ENCODE results near the gene TNKS2. TPM values are rescaled to one million over a fixed set of nuclear protein-coding genes. Genes with fewer than 3 reads are reported as not detected.

Gene TNKS2
- total and polyA plus RNA-seq, 2 of the 13 experiments (the other 11 are each of a cell fraction or from before 2014, with no cell fraction given) = 15.2 to 19.4 TPM

DNA sequence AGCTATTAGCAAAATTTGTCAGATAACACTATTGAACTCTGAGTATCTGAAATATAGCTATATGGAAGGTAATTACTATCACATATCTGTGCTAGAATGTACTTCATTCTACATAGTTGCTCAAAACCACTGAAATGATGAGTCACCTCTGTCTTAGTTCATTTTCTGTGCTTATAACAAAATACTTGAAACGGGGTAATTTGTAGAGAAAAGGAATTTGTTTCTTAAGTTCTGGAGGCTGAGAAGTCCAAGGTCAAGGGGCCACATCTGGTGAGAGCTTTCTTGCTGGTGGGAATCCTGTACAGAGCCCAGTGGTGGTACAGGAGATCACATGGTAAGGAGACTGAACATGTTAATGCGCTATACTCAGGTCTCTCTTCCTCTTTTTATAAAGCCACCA lies 41.9 kb upstream of the TNKS2 start:
- ChIA-PET CTCF (ENCODE audit: low intra/inter-chr PET ratio, low total read pairs) (no interaction called here), POLR2A (interaction anchor here (0.5 kb wide), 1 partner anchor 162 kb away, joined by 3 read pairs; no protein-coding TSS in a partner anchor)
- ATAC-seq (no peak), FAIRE-seq (no peak), DNase-seq (ENCODE audit: low spot score) (no peak)
- no TSS peak for BruUV-seq (replicated peaks)
- no peaks in the 10 kb centered on the region for H3K9me3 ChIP-seq (ENCODE audit: low read length)
- H3K27me3 ChIP-seq (ENCODE audit: control insufficient read depth in 1 of 2, insufficient read depth in 2 of 2, low read length in 2 of 2) = no peaks in the 10 kb centered on the region; a peak in 1 of 5 replicates
- H3K4me2 ChIP-seq (ENCODE audit: low read depth, low read length) = no peak overlapping the region
- no peaks in the 10 kb centered on the region for H3K36me3 ChIP-seq (replicated peaks in 1 of 2; ENCODE audit: control insufficient read depth in 1 of 2, insufficient read depth in 2 of 2, low read length in 2 of 2)
- no peak overlapping the region for H3K9ac ChIP-seq (ENCODE audit: insufficient read depth, low read depth, low read length)
- intact Hi-C loops (cut with micrococcal nuclease; ENCODE audit: unreplicated experiment) (no loop called here), in situ Hi-C loops (cut with HindIII; ENCODE audit: extremely low pct_ligation_motif_present, low pct_unique_long_range_greater_than_20kb) (loop anchor here (5.0 kb wide), 1 partner anchor 151 kb away; the partner anchor contains the start of gene FGFBP3)
- 12% methylated on average over 2 of the region's 2 CpGs for WGBS (ENCODE audit: low lambda C conversion rate)
- no peak overlapping the region for H3K4me3 ChIP-seq (replicated peaks in 1 of 3; ENCODE audit: insufficient read depth in 1 of 3, low read depth in 2 of 3, low read length in 3 of 3)
- TF ChIP-seq, protein P1, sequence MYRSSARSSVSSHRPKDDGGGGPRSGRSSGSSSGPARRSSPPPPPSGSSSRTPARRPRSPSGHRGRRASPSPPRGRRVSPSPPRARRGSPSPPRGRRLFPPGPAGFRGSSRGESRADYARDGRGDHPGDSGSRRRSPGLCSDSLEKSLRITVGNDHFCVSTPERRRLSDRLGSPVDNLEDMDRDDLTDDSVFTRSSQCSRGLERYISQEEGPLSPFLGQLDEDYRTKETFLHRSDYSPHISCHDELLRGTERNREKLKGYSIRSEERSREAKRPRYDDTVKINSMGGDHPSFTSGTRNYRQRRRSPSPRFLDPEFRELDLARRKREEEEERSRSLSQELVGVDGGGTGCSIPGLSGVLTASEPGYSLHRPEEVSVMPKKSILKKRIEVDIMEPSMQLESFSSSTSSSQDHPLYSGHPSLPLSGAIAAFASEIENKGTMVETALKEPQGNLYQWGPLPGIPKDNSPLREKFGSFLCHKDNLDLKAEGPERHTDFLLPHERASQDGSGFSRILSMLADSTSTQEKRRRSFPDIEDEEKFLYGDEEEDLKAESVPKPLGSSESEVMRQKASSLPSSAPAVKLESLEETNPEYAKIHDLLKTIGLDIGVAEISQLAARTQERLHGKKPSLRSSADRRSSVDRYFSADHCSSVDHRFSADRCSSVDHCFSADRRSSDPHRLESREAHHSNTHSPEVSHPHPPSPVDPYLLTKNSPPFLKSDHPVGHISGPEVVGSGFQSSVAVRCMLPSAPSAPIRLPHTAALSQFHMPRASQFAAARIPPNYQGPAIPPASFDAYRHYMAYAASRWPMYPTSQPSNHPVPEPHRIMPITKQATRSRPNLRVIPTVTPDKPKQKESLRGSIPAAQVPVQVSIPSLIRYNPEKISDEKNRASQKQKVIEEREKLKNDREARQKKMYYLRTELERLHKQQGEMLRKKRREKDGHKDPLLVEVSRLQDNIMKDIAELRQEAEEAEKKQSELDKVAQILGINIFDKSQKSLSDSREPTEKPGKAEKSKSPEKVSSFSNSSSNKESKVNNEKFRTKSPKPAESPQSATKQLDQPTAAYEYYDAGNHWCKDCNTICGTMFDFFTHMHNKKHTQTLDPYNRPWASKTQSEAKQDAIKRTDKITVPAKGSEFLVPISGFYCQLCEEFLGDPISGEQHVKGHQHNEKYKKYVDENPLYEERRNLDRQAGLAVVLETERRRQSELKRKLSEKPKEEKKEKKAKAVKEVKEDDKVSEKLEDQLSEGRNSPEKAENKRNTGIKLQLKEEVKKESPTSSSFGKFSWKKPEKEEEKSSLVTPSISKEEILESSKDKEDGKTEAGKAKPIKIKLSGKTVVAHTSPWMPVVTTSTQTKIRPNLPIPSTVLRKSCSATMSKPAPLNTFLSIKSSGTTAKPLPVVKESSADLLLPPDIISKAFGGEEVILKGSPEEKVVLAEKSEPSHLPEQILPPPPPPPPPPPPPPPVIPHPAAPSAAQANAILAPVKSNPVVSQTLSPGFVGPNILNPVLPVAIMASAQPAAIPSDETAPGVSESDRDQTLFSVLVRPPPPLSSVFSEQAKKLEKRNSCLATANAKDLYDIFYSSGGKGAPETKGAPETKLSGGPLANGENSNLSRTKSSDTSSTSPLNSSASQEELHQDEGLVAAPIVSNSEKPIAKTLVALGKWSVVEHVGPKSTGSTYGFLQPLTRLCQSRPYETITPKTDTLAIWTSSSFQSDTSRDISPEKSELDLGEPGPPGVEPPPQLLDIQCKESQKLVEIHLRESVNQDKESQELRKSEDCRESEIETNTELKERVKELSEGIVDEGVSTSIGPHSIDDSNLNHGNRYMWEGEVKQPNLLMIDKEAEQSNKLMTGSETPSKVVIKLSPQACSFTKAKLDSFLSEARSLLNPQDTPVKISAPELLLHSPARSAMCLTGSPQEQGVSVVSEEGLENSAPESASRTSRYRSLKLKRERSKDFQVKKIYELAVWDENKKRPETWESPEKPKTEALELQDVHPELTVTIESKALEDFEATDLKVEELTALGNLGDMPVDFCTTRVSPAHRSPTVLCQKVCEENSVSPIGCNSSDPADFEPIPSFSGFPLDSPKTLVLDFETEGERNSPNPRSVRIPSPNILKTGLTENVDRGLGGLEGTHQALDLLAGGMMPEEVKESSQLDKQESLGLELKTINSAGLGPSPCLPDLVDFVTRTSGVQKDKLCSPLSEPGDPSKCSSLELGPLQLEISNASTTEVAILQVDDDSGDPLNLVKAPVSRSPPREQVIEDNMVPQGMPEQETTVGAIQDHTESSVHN (CRISPR knock-in tag; IDR thresholded peaks at IDR 0.05) = no peak
- TF ChIP-seq FOSL2 (CRISPR knock-in tag; IDR thresholded peaks at IDR 0.05) (no peak), ZC3H13 (CRISPR knock-in tag; IDR thresholded peaks at IDR 0.05) (no peak), ZNF570 (CRISPR knock-in tag; IDR thresholded peaks at IDR 0.05; ENCODE audit: borderline replicate concordance) (no peak), EEA1 (CRISPR knock-in tag; IDR thresholded peaks at IDR 0.05; ENCODE audit: borderline replicate concordance) (no peak)
- TF ChIP-seq, protein P2, sequence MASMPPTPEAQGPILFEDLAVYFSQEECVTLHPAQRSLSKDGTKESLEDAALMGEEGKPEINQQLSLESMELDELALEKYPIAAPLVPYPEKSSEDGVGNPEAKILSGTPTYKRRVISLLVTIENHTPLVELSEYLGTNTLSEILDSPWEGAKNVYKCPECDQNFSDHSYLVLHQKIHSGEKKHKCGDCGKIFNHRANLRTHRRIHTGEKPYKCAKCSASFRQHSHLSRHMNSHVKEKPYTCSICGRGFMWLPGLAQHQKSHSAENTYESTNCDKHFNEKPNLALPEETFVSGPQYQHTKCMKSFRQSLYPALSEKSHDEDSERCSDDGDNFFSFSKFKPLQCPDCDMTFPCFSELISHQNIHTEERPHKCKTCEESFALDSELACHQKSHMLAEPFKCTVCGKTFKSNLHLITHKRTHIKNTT (CRISPR knock-in tag; IDR thresholded peaks at IDR 0.05) = no peak
- no peak overlapping the region for H2AFZ ChIP-seq (ENCODE audit: low read length)
- H4K20me1 ChIP-seq (ENCODE audit: insufficient read depth, low read length) = no peaks in the 10 kb centered on the region
- H3K27ac ChIP-seq (ENCODE audit: extremely low read length, insufficient read depth, low read length) = no peak overlapping the region
- H3K4me1 ChIP-seq (ENCODE audit: insufficient read depth, low read length) = no peaks in the 10 kb centered on the region
- H3K79me2 ChIP-seq (ENCODE audit: insufficient read depth, low read length) = no peaks in the 10 kb centered on the region
